ENCODE measurements around the gene NSUN6.

NSUN6 gene

GRCh38 chr10:18619016-18619415 is 32.4 kb downstream of the NSUN6 start:
- H3K36me3 ChIP-seq (ENCODE audit: control insufficient read depth in 1 of 2, insufficient read depth in 2 of 2, low read length in 2 of 2), result peaks cover 0 to 3% of the 10 kb centered on the region in 2 experiments
- DNase-seq, result peak in 1 of 2 donors; percentile 35
- H3K9me3 ChIP-seq (ENCODE audit: insufficient read depth, low read depth, low read length), result no peaks in the 10 kb centered on the region
- H3K9ac ChIP-seq (ENCODE audit: low read length), result no peak overlapping the region
- H4K12ac ChIP-seq (ENCODE audit: low read depth, low read length), result no peak overlapping the region
- no peak overlapping the region for H2AK5ac ChIP-seq (ENCODE audit: low read length)
- no peak overlapping the region for H4K8ac ChIP-seq (ENCODE audit: low read depth, low read length)
- H3K4me1 ChIP-seq (ENCODE audit: control insufficient read depth in 1 of 2, insufficient read depth in 2 of 2, low read length in 2 of 2), result peaks cover 0 to 2% of the 10 kb centered on the region in 2 experiments
- H3K14ac ChIP-seq (ENCODE audit: low read length), result no peak overlapping the region
- no peak overlapping the region for H3K4me3 ChIP-seq (ENCODE audit: low read depth, low read length)
- H3K18ac ChIP-seq (ENCODE audit: low read length), result no peak overlapping the region
- no peak overlapping the region for H2BK12ac ChIP-seq (ENCODE audit: low read length)
- WGBS (ENCODE audit: extremely low coverage, insufficient coverage, insufficient read length), result no CpG with 5 or more reads among the region's 3 CpGs
- no peaks in the 10 kb centered on the region for H3K79me1 ChIP-seq (ENCODE audit: low read length)
- no peak overlapping the region for H2BK120ac ChIP-seq (ENCODE audit: insufficient read depth, low read length, poor library complexity)
- no peak overlapping the region for H3K27ac ChIP-seq (ENCODE audit: low read depth, low read length)
- no peaks in the 10 kb centered on the region for H3K79me2 ChIP-seq (ENCODE audit: control insufficient read depth, insufficient read depth, low read length, poor library complexity)
- no peak overlapping the region for H2AFZ ChIP-seq (ENCODE audit: insufficient read depth, low read length, poor library complexity)
- H4K91ac ChIP-seq (ENCODE audit: low read depth, low read length), result no peak overlapping the region
- no peak overlapping the region for H3K4me2 ChIP-seq (ENCODE audit: low read length)
- no peak overlapping the region for H2BK5ac ChIP-seq (ENCODE audit: low read depth, low read length, poor library complexity)
- no peaks in the 10 kb centered on the region for H3K27me3 ChIP-seq (ENCODE audit: insufficient read depth, low read length)
- no peak overlapping the region for H3K4ac ChIP-seq (ENCODE audit: low read depth, low read length)
- no peak overlapping the region for H3K23ac ChIP-seq (ENCODE audit: low read length)

- no CpG with 5 or more reads among the region's 3 CpGs for WGBS (ENCODE audit: extremely low coverage, insufficient coverage, insufficient read length)
- no peak overlapping the region for H3K27ac ChIP-seq (ENCODE audit: low read depth, low read length)
- no peak overlapping the region for H3K4me2 ChIP-seq (ENCODE audit: low read length)
- H2AFZ ChIP-seq (ENCODE audit: insufficient read depth, low read length, poor library complexity), result no peak overlapping the region
- no peak overlapping the region for H3K9ac ChIP-seq (ENCODE audit: low read length)
- H2AK5ac ChIP-seq (ENCODE audit: low read length), result no peak overlapping the region
- no peak overlapping the region for H4K8ac ChIP-seq (ENCODE audit: low read depth, low read length)
- H3K79me2 ChIP-seq (ENCODE audit: control insufficient read depth, insufficient read depth, low read length, poor library complexity), result no peaks in the 10 kb centered on the region
- no peaks in the 10 kb centered on the region for H3K27me3 ChIP-seq (ENCODE audit: insufficient read depth, low read length)
- no peak overlapping the region for H2BK5ac ChIP-seq (ENCODE audit: low read depth, low read length, poor library complexity)
- DNase-seq, result no peak
- H3K4ac ChIP-seq (ENCODE audit: low read depth, low read length), result no peak overlapping the region
- H3K4me3 ChIP-seq (ENCODE audit: low read depth, low read length), result no peak overlapping the region
- H4K91ac ChIP-seq (ENCODE audit: low read depth, low read length), result no peak overlapping the region
- no peak overlapping the region for H3K14ac ChIP-seq (ENCODE audit: low read length)
- H2BK120ac ChIP-seq (ENCODE audit: insufficient read depth, low read length, poor library complexity), result no peak overlapping the region
- H3K9me3 ChIP-seq (ENCODE audit: insufficient read depth, low read depth, low read length), result no peaks in the 10 kb centered on the region
- peaks cover 4% of the 10 kb centered on the region for H3K79me1 ChIP-seq (ENCODE audit: low read length)
- H3K23ac ChIP-seq (ENCODE audit: low read length), result no peak overlapping the region
- H3K4me1 ChIP-seq (ENCODE audit: control insufficient read depth in 1 of 2, insufficient read depth in 2 of 2, low read length in 2 of 2), result peaks cover 3 to 8% of the 10 kb centered on the region in 2 experiments
- no peaks in the 10 kb centered on the region for H3K36me3 ChIP-seq (ENCODE audit: control insufficient read depth in 1 of 2, insufficient read depth in 2 of 2, low read length in 2 of 2)
- no peak overlapping the region for H3K18ac ChIP-seq (ENCODE audit: low read length)
- no peak overlapping the region for H4K12ac ChIP-seq (ENCODE audit: low read depth, low read length)
- no peak overlapping the region for H2BK12ac ChIP-seq (ENCODE audit: low read length)
These were observed 35.0 kb downstream of the NSUN6 start for GRCh38 chr10:18616337-18616736.

- DNase-seq, result no peak
- no peak overlapping the region for H4K8ac ChIP-seq (ENCODE audit: low read depth, low read length)
- peaks cover 7% of the 10 kb centered on the region for H3K79me1 ChIP-seq (ENCODE audit: low read length)
- H3K23ac ChIP-seq (ENCODE audit: low read length), result no peak overlapping the region
- H3K9ac ChIP-seq (ENCODE audit: low read length), result no peak overlapping the region
- no peak overlapping the region for H2BK5ac ChIP-seq (ENCODE audit: low read depth, low read length, poor library complexity)
- H3K4me1 ChIP-seq (ENCODE audit: control insufficient read depth in 1 of 2, insufficient read depth in 2 of 2, low read length in 2 of 2), result peaks cover 3 to 11% of the 10 kb centered on the region in 2 experiments
- H4K91ac ChIP-seq (ENCODE audit: low read depth, low read length), result no peak overlapping the region
- no peak overlapping the region for H2BK120ac ChIP-seq (ENCODE audit: insufficient read depth, low read length, poor library complexity)
- no peak overlapping the region for H3K18ac ChIP-seq (ENCODE audit: low read length)
- no peak overlapping the region for H3K4me2 ChIP-seq (ENCODE audit: low read length)
- no peak overlapping the region for H2BK12ac ChIP-seq (ENCODE audit: low read length)
- no peak overlapping the region for H3K14ac ChIP-seq (ENCODE audit: low read length)
- H3K36me3 ChIP-seq (ENCODE audit: control insufficient read depth in 1 of 2, insufficient read depth in 2 of 2, low read length in 2 of 2), result no peaks in the 10 kb centered on the region
- H3K4ac ChIP-seq (ENCODE audit: low read depth, low read length), result no peak overlapping the region
- no peak overlapping the region for H3K4me3 ChIP-seq (ENCODE audit: low read depth, low read length)
- H3K9me3 ChIP-seq (ENCODE audit: insufficient read depth, low read depth, low read length), result no peaks in the 10 kb centered on the region
- no peak overlapping the region for H3K27ac ChIP-seq (ENCODE audit: low read depth, low read length)
- no peak overlapping the region for H2AK5ac ChIP-seq (ENCODE audit: low read length)
- no peaks in the 10 kb centered on the region for H3K27me3 ChIP-seq (ENCODE audit: insufficient read depth, low read length)
- H3K79me2 ChIP-seq (ENCODE audit: control insufficient read depth, insufficient read depth, low read length, poor library complexity), result no peaks in the 10 kb centered on the region
- no CpG with 5 or more reads among the region's 4 CpGs for WGBS (ENCODE audit: extremely low coverage, insufficient coverage, insufficient read length)
- H2AFZ ChIP-seq (ENCODE audit: insufficient read depth, low read length, poor library complexity), result no peak overlapping the region
- no peak overlapping the region for H4K12ac ChIP-seq (ENCODE audit: low read depth, low read length)
These were observed 35.8 kb downstream of the NSUN6 start for GRCh38 chr10:18615618-18616017.

GRCh38 chr10:18611168-18611567 is 40.2 kb downstream of the NSUN6 start:
- Histone ChIP-seq H2BK12ac (ENCODE audit: low read length) (peak overlapping the region; percentile 71), H3K27ac (ENCODE audit: low read depth, low read length) (peak overlapping the region; percentile 95), H3K14ac (ENCODE audit: low read length) (peak overlapping the region; percentile 10), H4K91ac (ENCODE audit: low read depth, low read length) (peak overlapping the region; percentile 65), H2BK120ac (ENCODE audit: insufficient read depth, low read length, poor library complexity) (peak overlapping the region; percentile 57), H2AFZ (ENCODE audit: insufficient read depth, low read length, poor library complexity) (no peak overlapping the region), H3K4ac (ENCODE audit: low read depth, low read length) (peak overlapping the region; percentile 17), H3K23ac (ENCODE audit: low read length) (no peak overlapping the region), H4K12ac (ENCODE audit: low read depth, low read length) (no peak overlapping the region), H3K18ac (ENCODE audit: low read length) (peak overlapping the region; percentile 20), H3K9me3 (ENCODE audit: insufficient read depth, low read depth, low read length) (no peaks in the 10 kb centered on the region), H3K9ac (ENCODE audit: low read length) (no peak overlapping the region), H2AK5ac (ENCODE audit: low read length) (peak overlapping the region; percentile 51), H3K27me3 (ENCODE audit: insufficient read depth, low read length) (no peaks in the 10 kb centered on the region), H3K4me3 (ENCODE audit: low read depth, low read length) (no peak overlapping the region), H3K4me1 (ENCODE audit: control insufficient read depth in 1 of 2, insufficient read depth in 2 of 2, low read length in 2 of 2) (peaks cover 3 to 11% of the 10 kb centered on the region in 2 experiments), H3K79me2 (ENCODE audit: control insufficient read depth, insufficient read depth, low read length, poor library complexity) (no peaks in the 10 kb centered on the region), H2BK5ac (ENCODE audit: low read depth, low read length, poor library complexity) (peak overlapping the region; percentile 44), H4K8ac (ENCODE audit: low read depth, low read length) (no peak overlapping the region), H3K4me2 (ENCODE audit: low read length) (no peak overlapping the region), H3K36me3 (ENCODE audit: control insufficient read depth in 1 of 2, insufficient read depth in 2 of 2, low read length in 2 of 2) (peaks cover 0 to 3% of the 10 kb centered on the region in 2 experiments), H3K79me1 (ENCODE audit: low read length) (peaks cover 9% of the 10 kb centered on the region)
- DNase-seq, result no peak
- no CpG with 5 or more reads among the region's 4 CpGs for WGBS (ENCODE audit: extremely low coverage, insufficient coverage, insufficient read length)
